Measurements from ENCODE around the gene MDM1. TPM values are rescaled to one million over a fixed set of nuclear protein-coding genes. Genes with fewer than 3 reads are reported as not detected.

Gene MDM1
- total RNA-seq, 2 donors from 2014 or later = 12.4 to 18.9 TPM

DNA sequence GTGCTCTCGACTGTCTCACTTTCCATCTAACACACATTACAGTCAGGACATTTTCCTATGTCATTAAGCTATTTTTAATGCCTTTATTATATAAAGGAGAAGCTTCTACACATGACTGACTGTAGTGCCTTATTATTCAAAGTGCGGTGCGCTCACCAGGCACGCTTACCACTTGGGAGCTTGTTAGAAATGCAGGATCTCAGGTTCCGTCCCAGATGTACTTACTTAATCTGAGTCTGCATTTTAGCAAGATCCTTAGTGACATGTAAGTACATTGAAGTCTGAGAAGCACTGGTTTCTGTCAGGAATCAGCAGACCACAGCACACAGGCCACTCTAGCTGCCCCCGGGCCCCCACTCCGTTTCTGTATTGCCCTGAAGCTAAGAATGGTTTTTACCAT lies 44.7 kb upstream of the MDM1 start:
- Histone ChIP-seq H3K36me3 (no peaks in the 10 kb centered on the region), H3K27ac (no peak overlapping the region), H3K4me3 (no peak overlapping the region), H3K9me3 (no peaks in the 10 kb centered on the region), H3K4me1 (replicated peaks) (peaks cover 7% of the 10 kb centered on the region), H3K27me3 (replicated peaks; ENCODE audit: insufficient read depth) (no peaks in the 10 kb centered on the region)
- no peak for DNase-seq (ENCODE audit: low spot score)
- TF ChIP-seq POLR2AphosphoS5 (IDR thresholded peaks at IDR 0.05) (no peak), POLR2A (IDR thresholded peaks at IDR 0.05) (no peak)
- TF ChIP-seq, protein P1, sequence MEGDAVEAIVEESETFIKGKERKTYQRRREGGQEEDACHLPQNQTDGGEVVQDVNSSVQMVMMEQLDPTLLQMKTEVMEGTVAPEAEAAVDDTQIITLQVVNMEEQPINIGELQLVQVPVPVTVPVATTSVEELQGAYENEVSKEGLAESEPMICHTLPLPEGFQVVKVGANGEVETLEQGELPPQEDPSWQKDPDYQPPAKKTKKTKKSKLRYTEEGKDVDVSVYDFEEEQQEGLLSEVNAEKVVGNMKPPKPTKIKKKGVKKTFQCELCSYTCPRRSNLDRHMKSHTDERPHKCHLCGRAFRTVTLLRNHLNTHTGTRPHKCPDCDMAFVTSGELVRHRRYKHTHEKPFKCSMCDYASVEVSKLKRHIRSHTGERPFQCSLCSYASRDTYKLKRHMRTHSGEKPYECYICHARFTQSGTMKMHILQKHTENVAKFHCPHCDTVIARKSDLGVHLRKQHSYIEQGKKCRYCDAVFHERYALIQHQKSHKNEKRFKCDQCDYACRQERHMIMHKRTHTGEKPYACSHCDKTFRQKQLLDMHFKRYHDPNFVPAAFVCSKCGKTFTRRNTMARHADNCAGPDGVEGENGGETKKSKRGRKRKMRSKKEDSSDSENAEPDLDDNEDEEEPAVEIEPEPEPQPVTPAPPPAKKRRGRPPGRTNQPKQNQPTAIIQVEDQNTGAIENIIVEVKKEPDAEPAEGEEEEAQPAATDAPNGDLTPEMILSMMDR (IDR thresholded peaks at IDR 0.05) = no peak
- whole genome bisulfite sequencing = 90% methylated on average over 7 of the region's 7 CpGs
- intact Hi-C loops (cut with DNase I) = no loop called here

DNA sequence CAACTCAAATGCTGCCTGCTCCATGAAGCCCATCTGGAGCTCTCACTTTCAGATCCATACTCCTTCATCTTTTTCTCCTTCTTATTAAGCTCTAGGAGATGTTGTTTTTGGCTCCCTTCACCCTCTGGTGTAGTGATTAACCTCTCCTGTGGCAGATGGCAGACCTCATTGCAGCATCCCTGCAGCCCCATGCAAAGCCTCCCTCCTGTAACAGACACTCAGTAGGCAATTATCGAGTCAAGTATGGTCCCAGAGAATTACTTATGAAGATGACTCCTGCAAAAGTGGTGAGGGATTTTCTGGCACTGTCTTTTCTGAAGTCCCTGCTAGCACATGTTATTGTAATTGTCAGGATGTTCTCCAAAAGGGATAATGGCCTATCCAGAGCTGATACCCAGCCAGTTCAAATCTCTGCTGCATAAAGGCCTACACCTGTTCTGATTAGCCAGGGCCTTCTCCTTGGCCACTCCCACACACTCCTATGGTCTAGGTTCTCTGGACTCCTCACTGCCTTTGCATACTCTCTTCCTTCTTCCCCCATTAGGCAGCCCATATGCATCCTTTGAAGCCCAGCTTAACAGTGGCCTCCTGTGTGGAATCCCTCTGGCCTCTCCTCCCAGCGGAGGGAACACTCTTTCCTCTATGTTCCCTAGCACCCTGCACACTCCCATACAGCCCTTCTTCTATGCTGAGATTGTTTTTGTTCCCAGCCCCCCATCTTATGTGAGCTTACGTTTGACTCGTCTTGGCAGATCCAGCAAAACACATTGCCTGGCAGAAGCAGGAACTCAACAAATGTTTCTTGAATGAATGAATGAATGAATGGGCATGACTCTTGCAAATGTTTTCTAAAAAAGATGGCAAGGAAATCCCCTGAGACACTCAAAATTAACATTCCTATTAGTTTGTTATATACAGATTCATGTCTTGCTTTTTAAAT lies 43.9 kb upstream of the MDM1 start:
- Histone ChIP-seq H3K4me3 (no peak overlapping the region), H3K27me3 (replicated peaks; ENCODE audit: insufficient read depth) (no peaks in the 10 kb centered on the region), H3K27ac (no peak overlapping the region), H3K9me3 (no peaks in the 10 kb centered on the region), H3K36me3 (no peaks in the 10 kb centered on the region), H3K4me1 (replicated peaks) (peaks cover 7% of the 10 kb centered on the region)
- TF ChIP-seq, protein P1 (IDR thresholded peaks at IDR 0.05) = no peak
- no peak for TF ChIP-seq POLR2AphosphoS5 (IDR thresholded peaks at IDR 0.05)
- TF ChIP-seq POLR2A (IDR thresholded peaks at IDR 0.05) = no peak
- intact Hi-C loops (cut with DNase I) = no loop called here
- no peak for DNase-seq (ENCODE audit: low spot score)
- 83% methylated on average over 4 of the region's 4 CpGs for WGBS

DNA sequence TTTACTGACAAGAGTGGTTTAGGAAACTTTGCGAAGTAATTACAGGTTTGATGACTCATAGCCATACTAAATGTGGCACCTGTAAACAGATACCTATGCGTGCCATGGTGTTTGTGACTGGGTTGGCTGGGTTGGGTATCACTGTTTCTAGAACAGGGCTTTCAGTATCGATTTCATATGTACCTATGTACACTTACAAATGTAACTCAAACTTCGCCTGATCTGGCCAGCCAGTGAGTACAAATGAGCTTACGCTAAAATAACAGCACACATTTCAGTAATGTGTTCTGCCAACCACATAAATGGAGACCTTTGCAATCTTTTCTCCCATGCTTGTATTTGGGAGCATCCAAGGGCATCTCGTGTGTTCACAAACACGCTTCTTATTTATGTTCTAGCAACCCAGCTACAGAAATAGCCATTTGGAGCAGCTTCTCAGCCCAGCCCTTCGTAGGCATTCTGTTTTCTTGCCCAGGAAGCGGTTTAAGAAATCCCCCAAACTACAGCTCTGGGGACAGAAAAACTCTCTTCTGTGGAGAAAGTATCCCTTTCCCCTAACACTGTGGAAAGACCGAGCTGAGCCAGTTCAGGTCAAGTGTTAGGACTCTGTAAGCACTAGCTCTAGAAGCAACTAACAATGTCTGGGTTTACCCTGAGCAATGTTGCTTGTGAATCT lies 42.3 kb upstream of the MDM1 start:
- H3K9me3 ChIP-seq = no peaks in the 10 kb centered on the region
- H3K4me3 ChIP-seq = no peak overlapping the region
- H3K27me3 ChIP-seq (replicated peaks; ENCODE audit: insufficient read depth) = no peaks in the 10 kb centered on the region
- no peak for DNase-seq (ENCODE audit: low spot score)
- H3K36me3 ChIP-seq = no peaks in the 10 kb centered on the region
- H3K27ac ChIP-seq = no peak overlapping the region
- 78% methylated on average over 10 of the region's 10 CpGs for WGBS
- TF ChIP-seq POLR2A (IDR thresholded peaks at IDR 0.05) (no peak), POLR2AphosphoS5 (IDR thresholded peaks at IDR 0.05) (no peak)
- TF ChIP-seq, protein P1 (IDR thresholded peaks at IDR 0.05) = no peak
- intact Hi-C loops (cut with DNase I) = no loop called here
- peaks cover 7% of the 10 kb centered on the region for H3K4me1 ChIP-seq (replicated peaks)

DNA sequence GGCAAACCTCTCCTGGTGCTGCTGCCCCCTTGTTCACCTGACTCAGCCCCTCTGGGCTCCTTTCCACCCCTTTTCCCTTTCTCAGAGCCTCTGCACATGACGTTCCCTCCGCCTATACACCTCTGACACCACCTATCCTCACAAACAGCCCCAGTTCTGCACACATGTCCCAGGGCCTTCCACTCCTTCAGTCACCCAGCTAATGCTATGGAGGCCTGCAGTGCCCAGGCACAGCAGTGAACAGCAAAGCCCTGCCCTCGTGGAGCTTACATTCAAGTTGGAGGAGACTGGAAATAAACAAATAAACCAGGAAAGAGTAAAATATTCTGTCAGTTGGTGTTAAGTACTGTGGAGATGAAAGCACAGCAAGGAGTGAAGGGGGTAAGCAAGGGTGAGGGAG lies 38.5 kb upstream of the MDM1 start:
- Histone ChIP-seq H3K4me3 (no peak overlapping the region), H3K27ac (no peak overlapping the region), H3K27me3 (replicated peaks; ENCODE audit: insufficient read depth) (no peaks in the 10 kb centered on the region), H3K4me1 (replicated peaks) (no peaks in the 10 kb centered on the region), H3K36me3 (no peaks in the 10 kb centered on the region), H3K9me3 (no peaks in the 10 kb centered on the region)
- WGBS = 88% methylated on average over 3 of the region's 3 CpGs
- intact Hi-C loops (cut with DNase I) = no loop called here
- DNase-seq (ENCODE audit: low spot score) = no peak
- TF ChIP-seq, protein P1 (IDR thresholded peaks at IDR 0.05) = no peak
- TF ChIP-seq POLR2AphosphoS5 (IDR thresholded peaks at IDR 0.05) (no peak), POLR2A (IDR thresholded peaks at IDR 0.05) (no peak)
